GM19324 (cell line): ENCODE measurements around the gene FIGN.

Experiments
- ATAC-seq: cut with Tn5 transposase; IDR thresholded peaks from one replicate; pipeline ENCODE4 v1.9.1; 2021; ENCODE audit warnings: mild to moderate bottlenecking, moderate library complexity; ENCODE audit not compliant: unreplicated experiment, low FRiP score

The FIGN gene

GRCh38 chr2:163741435-163741834 is 5.6 kb upstream of the FIGN start:
- no peak for ATAC-seq

GRCh38 chr2:163737563-163737962 is 1.8 kb upstream of the FIGN start:
- no peak for ATAC-seq

GRCh38 chr2:163737190-163737439 is 1.3 kb upstream of the FIGN start:
- ATAC-seq = no peak

- ATAC-seq = no peak
Observed at GRCh38 chr2:163736433-163737189, 803 bp upstream of the FIGN start.

DNA sequence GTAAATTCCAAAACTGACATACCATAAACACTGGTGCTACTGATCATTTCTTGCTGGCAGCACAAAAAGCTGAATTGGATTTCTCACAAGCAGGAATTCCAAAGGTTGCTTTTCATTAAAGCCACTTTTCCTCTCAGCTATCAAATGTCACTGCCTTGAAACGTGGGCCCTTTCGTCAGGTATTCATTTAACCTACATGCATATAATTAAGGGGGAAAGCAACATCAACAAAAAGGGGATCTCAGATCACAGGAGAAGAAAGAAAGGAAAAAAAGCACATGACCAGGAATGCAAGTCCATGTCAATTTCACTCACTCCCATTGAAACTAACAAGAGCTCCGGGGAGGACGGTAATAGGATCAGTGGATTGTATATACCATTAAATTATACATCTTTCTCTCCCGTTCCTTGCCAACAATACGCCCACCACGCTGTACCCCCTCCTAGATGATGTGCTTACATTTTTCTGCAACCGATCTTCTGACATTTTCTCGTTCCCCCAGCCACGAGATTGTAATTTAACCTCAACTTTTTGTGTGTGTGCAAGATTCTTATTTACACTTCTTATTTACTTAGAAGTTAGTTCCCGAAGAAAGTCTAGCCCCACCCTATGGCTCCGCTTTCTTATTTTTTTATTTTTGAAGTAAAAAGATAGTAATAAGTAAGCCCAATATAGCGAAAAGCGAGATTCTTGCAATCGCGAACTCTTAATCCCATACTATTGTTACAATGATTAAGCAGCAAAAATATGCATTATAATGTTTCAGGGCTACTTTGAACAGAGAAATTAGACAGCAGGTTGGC is 725 bp downstream of the FIGN start:
- no peak for ATAC-seq

GRCh38 chr2:163734401-163734800 is 1.4 kb downstream of the FIGN start:
- no peak for ATAC-seq

GRCh38 chr2:163733956-163734355 is 1.9 kb downstream of the FIGN start:
- no peak for ATAC-seq

DNA sequence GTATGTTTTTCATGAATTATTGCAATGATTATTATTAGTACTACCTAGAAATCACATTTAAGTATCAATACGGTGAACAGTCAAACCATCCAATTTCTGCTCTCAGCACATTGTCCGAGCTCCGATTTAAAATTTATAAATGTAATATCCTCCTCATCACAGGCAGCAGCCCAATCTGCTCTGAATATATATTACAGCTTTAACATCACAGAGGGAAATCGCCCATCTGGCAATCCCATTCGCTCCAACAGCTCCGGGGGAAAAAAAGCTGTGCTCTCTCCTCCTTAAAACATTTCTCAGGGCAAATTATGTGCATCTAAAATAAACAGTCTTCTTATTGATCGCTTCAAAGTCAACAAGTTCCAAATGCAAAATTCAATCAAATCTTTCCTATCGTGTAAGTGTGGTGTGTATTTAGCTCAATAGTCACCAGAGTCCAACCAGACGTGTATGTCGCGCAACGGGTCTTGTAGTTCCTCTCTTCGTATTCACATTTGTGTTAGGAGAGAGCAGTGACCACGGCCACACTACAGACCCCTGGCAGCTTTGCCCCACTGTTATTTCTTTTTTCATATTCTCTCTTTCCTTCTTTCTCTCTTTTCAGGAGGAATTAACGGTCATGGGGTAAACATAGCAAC is 2.4 kb downstream of the FIGN start:
- ATAC-seq = no peak

DNA sequence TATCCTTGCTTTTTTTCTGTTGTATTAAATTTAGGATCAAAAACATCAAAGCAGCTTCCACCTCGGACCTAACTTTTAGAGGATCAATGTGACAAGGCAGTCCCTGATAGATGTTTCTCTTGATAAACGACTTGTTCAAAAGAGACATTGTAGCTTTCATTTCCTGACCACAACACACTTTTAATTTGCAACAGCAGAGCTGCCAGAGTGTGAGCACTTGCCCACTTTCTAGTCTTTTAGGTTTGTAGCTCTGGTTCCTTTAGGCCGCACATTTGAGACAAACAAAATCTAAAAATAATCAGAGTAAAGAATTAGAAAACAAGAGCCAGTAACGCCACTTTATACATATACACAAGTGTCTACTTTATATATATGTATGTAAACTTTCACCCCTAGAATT is 3.1 kb downstream of the FIGN start:
- no peak for ATAC-seq

GRCh38 chr2:163731735-163732134 is 4.1 kb downstream of the FIGN start:
- ATAC-seq = no peak

DNA sequence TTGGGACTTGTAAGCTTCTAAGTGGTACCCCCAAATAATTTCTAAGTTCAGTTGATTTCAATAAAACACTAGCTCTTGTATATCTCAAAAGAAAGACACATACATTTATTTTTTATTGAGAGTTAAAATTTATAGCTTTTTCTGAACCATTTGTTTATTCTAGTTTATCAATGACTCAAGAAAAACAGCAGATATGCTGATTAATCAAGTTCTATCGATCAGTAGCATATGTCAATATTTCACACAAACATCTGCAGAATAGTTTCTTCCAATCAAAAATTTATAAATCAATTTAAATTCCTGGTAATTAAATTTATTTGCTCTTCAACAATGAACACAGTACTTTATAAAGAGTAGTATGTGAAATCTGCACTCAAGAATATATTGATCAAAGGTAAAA is 5.3 kb downstream of the FIGN start:
- ATAC-seq = no peak

DNA sequence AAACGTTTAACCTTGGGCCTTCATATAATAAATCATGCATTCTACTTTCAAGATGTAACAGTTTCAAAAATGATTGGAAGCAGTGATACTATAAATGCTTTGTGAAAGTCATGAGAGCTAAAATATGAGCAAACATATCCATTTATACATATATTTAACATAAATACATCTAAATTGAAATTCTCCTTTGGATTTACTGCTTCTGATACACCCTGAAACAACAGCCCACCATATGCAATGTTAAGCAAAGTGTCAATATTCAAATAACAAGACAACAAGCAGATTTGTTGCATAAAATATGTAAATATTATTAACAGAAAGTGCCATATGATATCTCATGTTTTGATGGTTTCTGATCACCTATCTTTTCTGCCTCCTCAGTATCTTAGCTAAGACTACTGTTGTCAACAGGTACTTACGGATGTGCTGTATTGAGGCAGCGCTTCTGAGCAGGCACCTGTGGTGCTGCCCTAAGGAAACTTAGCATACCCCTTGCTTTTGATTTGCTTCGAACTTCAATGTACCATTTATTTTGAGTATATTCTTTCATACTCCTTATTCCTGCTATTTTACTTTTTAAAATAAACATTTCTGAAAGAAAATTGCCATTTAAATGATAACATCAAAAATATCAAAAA is 6.1 kb downstream of the FIGN start:
- ATAC-seq = no peak

GRCh38 chr2:163723881-163724280 is 11.9 kb downstream of the FIGN start:
- ATAC-seq = no peak

DNA sequence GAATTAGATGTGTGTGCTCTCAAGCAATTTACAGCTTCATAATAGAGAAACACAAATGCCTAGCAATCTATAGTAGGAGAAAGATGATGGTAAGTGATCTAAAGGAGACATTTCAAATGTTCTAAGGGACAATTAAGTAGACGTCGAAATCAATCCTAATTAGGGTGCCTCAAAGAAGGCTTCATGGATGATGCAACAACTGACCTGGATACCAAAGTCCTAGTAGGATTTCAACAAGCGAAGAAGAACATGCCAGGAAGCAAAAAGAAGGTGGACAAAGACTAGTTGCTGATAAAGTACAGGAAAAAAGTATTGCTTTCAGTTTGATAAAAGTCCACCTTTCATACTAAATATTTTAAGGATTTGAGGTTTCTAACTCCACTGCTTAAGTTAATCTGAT is 12.5 kb downstream of the FIGN start:
- no peak for ATAC-seq

DNA sequence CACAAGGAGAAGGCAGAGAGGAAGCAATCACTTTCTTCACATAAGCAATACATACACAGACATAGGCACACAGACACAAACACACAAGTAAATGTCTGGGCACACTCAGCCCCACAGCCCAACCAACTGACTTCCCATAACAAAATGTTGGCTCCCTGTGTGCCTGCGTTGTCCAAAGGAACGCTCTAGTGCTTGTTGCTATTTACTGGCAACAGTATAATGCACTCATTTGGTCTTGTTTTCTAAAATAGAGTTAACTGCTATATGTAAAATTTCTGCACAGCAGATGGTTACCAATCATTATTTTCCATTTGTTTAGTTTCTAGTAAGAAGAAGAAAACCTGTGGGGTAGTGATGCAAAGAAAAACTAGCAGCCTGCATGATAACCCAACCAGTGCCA is 16.5 kb downstream of the FIGN start:
- ATAC-seq = no peak

DNA sequence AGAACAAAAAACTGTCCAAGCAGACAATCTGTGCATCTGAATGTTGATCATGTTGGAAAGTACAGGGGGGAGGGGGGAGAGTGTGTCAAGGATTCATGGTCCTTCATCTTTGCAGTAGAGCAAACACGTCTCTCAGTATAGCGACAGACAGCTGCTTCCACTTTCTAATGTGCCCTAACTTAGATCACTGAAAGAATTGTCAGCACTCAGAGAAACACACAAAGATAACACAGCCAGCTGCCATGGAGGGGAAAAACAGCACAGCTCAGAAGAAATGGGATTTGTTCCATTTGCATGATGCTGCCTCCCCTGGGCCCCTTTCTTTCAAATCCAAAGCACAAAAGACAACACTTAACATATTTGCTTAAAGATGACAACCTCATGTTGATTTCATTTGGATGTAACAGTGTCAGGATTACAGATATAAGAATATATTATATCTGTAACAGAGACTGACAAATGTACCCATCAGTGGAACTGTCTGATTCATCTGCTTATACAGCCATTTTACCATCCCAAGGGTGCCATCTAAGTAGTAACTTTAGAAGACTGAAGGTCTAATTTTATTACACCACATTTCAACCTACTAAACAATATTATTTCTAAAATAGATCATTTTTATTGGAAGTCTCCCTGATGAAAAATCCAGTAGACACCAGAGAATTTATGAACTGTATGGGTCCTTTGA is 17.7 kb downstream of the FIGN start:
- ATAC-seq = no peak

DNA sequence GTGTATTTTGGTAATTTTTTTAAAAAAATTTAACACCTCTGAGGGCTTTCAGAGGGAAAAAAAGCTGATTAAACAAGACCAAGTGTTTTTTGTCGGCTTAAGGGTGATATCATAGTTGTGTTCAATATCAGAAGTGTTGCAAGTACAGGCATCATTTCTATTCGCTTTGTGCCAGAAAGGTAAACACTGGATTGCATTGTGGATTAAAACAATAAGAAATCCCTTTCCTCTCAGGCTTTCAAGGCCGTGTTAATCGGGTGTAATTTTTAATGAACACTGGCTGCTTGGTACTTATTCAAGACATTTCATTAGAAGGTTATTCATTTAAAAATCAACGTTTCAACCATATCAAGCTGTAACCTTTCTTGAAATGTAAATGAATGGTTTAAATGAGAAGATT is 18.3 kb downstream of the FIGN start:
- no peak for ATAC-seq

DNA sequence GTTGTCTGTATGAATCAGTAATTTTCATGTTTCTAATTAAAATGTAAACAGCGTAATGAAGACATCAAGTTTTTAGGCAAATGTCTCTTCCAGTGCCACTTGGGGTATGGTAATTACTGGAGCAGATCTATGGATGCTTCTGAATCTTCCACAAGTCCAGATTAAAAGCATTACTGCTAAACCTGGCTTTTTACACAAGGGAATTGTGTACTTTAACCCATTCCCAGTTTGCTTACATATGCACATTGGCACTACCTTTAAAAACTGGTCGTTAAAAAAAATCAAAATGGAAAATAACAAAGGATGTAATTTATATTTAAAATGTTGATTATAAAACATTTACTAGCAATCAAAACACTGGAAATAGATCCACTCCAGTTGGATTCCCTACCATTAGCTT is 19.7 kb downstream of the FIGN start:
- no peak for ATAC-seq

GRCh38 chr2:163715668-163716067 is 20.1 kb downstream of the FIGN start:
- ATAC-seq = no peak

GRCh38 chr2:163715199-163715598 is 20.6 kb downstream of the FIGN start:
- no peak for ATAC-seq
